CD4-positive, alpha-beta memory T cell (primary cell): Measurements from ENCODE around the gene HIRIP3. TPM values are rescaled to one million over a fixed set of nuclear protein-coding genes. Genes with fewer than 3 reads are reported as not detected.
"Not testable (repeated sequence)": the region's sequence is repeated elsewhere in the genome, so short reads cannot be mapped to it uniquely, and the experiment has no call there.

ENCODE experiments used
- CTCF ChIA-PET: fragments of 350-600 bp; sonication (Branson Sonifier 250); formaldehyde crosslinking; loops from one replicate; lab custom pipeline; 2021; ENCODE audit warnings: inconsistent platforms; ENCODE audit not compliant: partially characterized antibody; lab: Charles Lee
- POLR2A ChIA-PET: fragments of 350-600 bp; sonication (Branson Sonifier 250); formaldehyde crosslinking; loops from one replicate; lab custom pipeline; 2021; ENCODE audit not compliant: partially characterized antibody; lab: Charles Lee
- DNase-seq, 5 donors: peaks; one replicate each; pipeline versions ENCODE4 v3.0.0 to v3.0.0-alpha.2; 2020 to 2022; ENCODE audit warnings: mixed read lengths in 1 of 5
- H3K27ac ChIP-seq: one replicate; pipeline ENCODE4 v1.7.0; 2013; ENCODE audit warnings: low read depth, low read length
- H3K27me3 ChIP-seq: 2 replicates; pipeline ENCODE4 v1.7.0; 2013; ENCODE audit warnings: mild to moderate bottlenecking, low read length, moderate library complexity; ENCODE audit not compliant: insufficient read depth
- H3K36me3 ChIP-seq: 2 replicates; pipeline ENCODE4 v1.7.0; 2013; ENCODE audit warnings: mild to moderate bottlenecking, low read length, moderate library complexity; ENCODE audit not compliant: insufficient read depth
- H3K4me1 ChIP-seq: 2 replicates; pipeline ENCODE4 v1.7.0; 2013; ENCODE audit warnings: mild to moderate bottlenecking, low read length, moderate library complexity; ENCODE audit not compliant: insufficient read depth
- H3K4me3 ChIP-seq, 2 donors: one replicate each; pipeline ENCODE4 v1.7.0; 2013; ENCODE audit warnings: low read length in 2 of 2, mild to moderate bottlenecking in 1 of 2
- H3K9me3 ChIP-seq, 2 donors: one replicate each; pipeline ENCODE4 v1.7.0; 2013; ENCODE audit warnings: low read length in 2 of 2, control low read depth in 1 of 2; ENCODE audit not compliant: control insufficient read depth in 1 of 2
- H3K27ac Mint-ChIP-seq, 7 donors: one replicate each; pipeline ENCODE4 v1.8.0; 2020 to 2021; ENCODE audit warnings: mixed read lengths in 7 of 7, mild to moderate bottlenecking in 6 of 7, inconsistent platforms in 3 of 7, moderate library complexity in 3 of 7
- H3K27me3 Mint-ChIP-seq, 2 donors: one replicate each; pipeline ENCODE4 v1.8.0; 2020 to 2021; ENCODE audit warnings: mixed read lengths in 2 of 2
- H3K36me3 Mint-ChIP-seq, 2 donors: one replicate each; pipeline ENCODE4 v1.8.0; 2020 to 2021; ENCODE audit warnings: mixed read lengths in 2 of 2, inconsistent platforms in 1 of 2, mild to moderate bottlenecking in 1 of 2
- H3K4me1 Mint-ChIP-seq, 4 donors: one replicate each; pipeline ENCODE4 v1.8.0; 2020 to 2021; ENCODE audit warnings: mixed read lengths in 4 of 4, mild to moderate bottlenecking in 1 of 4
- H3K4me3 Mint-ChIP-seq, 8 donors: one replicate each; pipeline ENCODE4 v1.8.0; 2020 to 2021; ENCODE audit warnings: mixed read lengths in 8 of 8, mild to moderate bottlenecking in 7 of 8, moderate library complexity in 6 of 8, inconsistent platforms in 3 of 8
- H3K9me3 Mint-ChIP-seq, 8 donors: one replicate each; pipeline ENCODE4 v1.8.0; 2020 to 2021; ENCODE audit warnings: mixed read lengths in 8 of 8, mild to moderate bottlenecking in 5 of 8, inconsistent platforms in 3 of 8, moderate library complexity in 1 of 8
- intact Hi-C: fragments of 100-400 bp; cut with micrococcal nuclease; formaldehyde crosslinking; loops from one replicate; pipeline ENCODE4 v1.15.1; 2023
- polyA plus RNA-seq, 2 donors: library from polyadenylated mRNA; unstranded; fragments of 300-500 nt; fragmentation: Illumina TruSeq; gene quantifications; one replicate each; pipeline ENCODE4 v1.2.3, GENCODE V29; 2021
- total RNA-seq, 2 experiments: library from RNA; stranded (reverse); gene quantifications; one replicate each; pipeline ENCODE4 v1.2.3, GENCODE V29; 2021

Gene HIRIP3
- total and polyA plus RNA-seq, 4 experiments from 2014 or later, result 19.2 to 26.0 (median 20.5) TPM

GRCh38 chr16:29961127-29961478 lies 34.3 kb downstream of the HIRIP3 start:
- Mint-ChIP-seq H3K27ac (peak overlapping the region; percentile 90 to 96 (median 92)), H3K9me3 (no peaks in the 10 kb centered on the region), H3K27me3 (no peaks in the 10 kb centered on the region), H3K4me1 (peaks cover 10 to 30% (median 20%) of the 10 kb centered on the region in 4 donors), H3K4me3 (peak overlapping the region; percentile 86 to 92 (median 89)), H3K36me3 (peaks cover 2 to 9% of the 10 kb centered on the region in 2 donors)
- no peak for DNase-seq
- no peaks in the 10 kb centered on the region for H3K36me3 ChIP-seq
- H3K9me3 ChIP-seq, result no peaks in the 10 kb centered on the region
- peak overlapping the region; percentile 87 for H3K27ac ChIP-seq
- intact Hi-C loops, result loop anchor here (1.0 to 5.0 kb wide), 2 partner anchors 35 to 154 kb away; partner anchors contain the start of genes INO80E and MAZ
- H3K27me3 ChIP-seq, result no peaks in the 10 kb centered on the region
- H3K4me1 ChIP-seq, result peaks cover 19% of the 10 kb centered on the region
- ChIA-PET CTCF (interaction anchor here (0.8 to 3.0 kb wide), 8 partner anchors 12 to 262 kb away, joined by 3 to 29 read pairs (median 4); partner anchors contain the start of genes KCTD13, PAGR1, TAOK2 and TLCD3B), POLR2A (interaction anchor here (0.8 to 4.8 kb wide), 20 partner anchors 10 to 689 kb away, joined by 3 to 113 read pairs (median 5); partner anchors contain the start of genes ALDOA, CDIPT, HIRIP3 and INO80E)
- peak overlapping the region; percentile 75 to 89 for H3K4me3 ChIP-seq

GRCh38 chr16:29959821-29960220 lies 35.6 kb downstream of the HIRIP3 start:
- H3K27me3 Mint-ChIP-seq, DNase-seq, H3K36me3 ChIP-seq, H3K27ac ChIP-seq, CTCF ChIA-PET, H3K9me3 ChIP-seq, H3K4me3 ChIP-seq, H3K36me3 Mint-ChIP-seq, H3K9me3 Mint-ChIP-seq, H3K27me3 ChIP-seq: not testable (repeated sequence)
- Mint-ChIP-seq H3K4me1 (peaks cover 9 to 27% (median 19%) of the 10 kb centered on the region in 4 donors), H3K27ac (peak overlapping the region in 5 of 7 donors; percentile 38 to 88 (median 79)), H3K4me3 (peak overlapping the region in 3 of 8 donors; percentile 11 to 35 (median 32))
- H3K4me1 ChIP-seq, result peaks cover 19% of the 10 kb centered on the region
- POLR2A ChIA-PET, result interaction anchor here (0.7 to 4.8 kb wide), 3 partner anchors 15 to 116 kb away, joined by 3 to 113 read pairs (median 5); partner anchors contain the start of genes KCTD13 and TAOK2
- intact Hi-C loops, result loop anchor here (5.0 kb wide), 1 partner anchor 153 kb away; the partner anchor contains the start of gene MAZ

GRCh38 chr16:29959293-29959692 lies 36.1 kb downstream of the HIRIP3 start:
- DNase-seq, result peak in 2 of 5 donors; percentile 18 to 25
- Histone ChIP-seq H3K27ac (no peak overlapping the region), H3K27me3 (no peaks in the 10 kb centered on the region), H3K4me1 (peaks cover 19% of the 10 kb centered on the region), H3K4me3 (no peak overlapping the region), H3K36me3 (no peaks in the 10 kb centered on the region), H3K9me3 (no peaks in the 10 kb centered on the region)
- POLR2A ChIA-PET, result interaction anchor here (0.7 to 4.8 kb wide), 3 partner anchors 16 to 116 kb away, joined by 3 to 113 read pairs (median 5); partner anchors contain the start of genes KCTD13 and TAOK2
- peaks cover 9 to 25% (median 18%) of the 10 kb centered on the region in 4 donors for H3K4me1 Mint-ChIP-seq
- intact Hi-C loops, result no loop called here
- H3K36me3 Mint-ChIP-seq, result peaks cover 0 to 6% of the 10 kb centered on the region in 2 donors
- H3K9me3 Mint-ChIP-seq, result no peaks in the 10 kb centered on the region
- CTCF ChIA-PET, result no interaction called here
- H3K4me3 Mint-ChIP-seq, result peak overlapping the region in 5 of 8 donors; percentile 21 to 69 (median 54)
- H3K27me3 Mint-ChIP-seq, result no peaks in the 10 kb centered on the region
- peak overlapping the region in 5 of 7 donors; percentile 59 to 88 (median 82) for H3K27ac Mint-ChIP-seq

- Histone ChIP-seq H3K36me3 (no peaks in the 10 kb centered on the region), H3K4me3 (no peak overlapping the region), H3K9me3 (no peaks in the 10 kb centered on the region), H3K27ac (no peak overlapping the region), H3K4me1 (peaks cover 19% of the 10 kb centered on the region), H3K27me3 (no peaks in the 10 kb centered on the region)
- CTCF ChIA-PET, result interaction anchor here (0.6 kb wide), 1 partner anchor 92 kb away, joined by 4 read pairs; no protein-coding TSS in a partner anchor
- DNase-seq, result no peak
- POLR2A ChIA-PET, result interaction anchor here (1.4 to 4.8 kb wide), 2 partner anchors 16 to 33 kb away, joined by 5 to 113 read pairs; partner anchors contain the start of genes KCTD13 and TAOK2
- intact Hi-C loops, result no loop called here
- Mint-ChIP-seq H3K27ac (no peak overlapping the region), H3K27me3 (peaks cover 0 to 2% of the 10 kb centered on the region in 2 donors), H3K9me3 (no peaks in the 10 kb centered on the region), H3K36me3 (peaks cover 0 to 6% of the 10 kb centered on the region in 2 donors), H3K4me3 (peak overlapping the region in 1 of 8 donors; percentile 39), H3K4me1 (peaks cover 9 to 25% (median 18%) of the 10 kb centered on the region in 4 donors)
These were observed 36.7 kb downstream of the HIRIP3 start for GRCh38 chr16:29958756-29959155.

- ChIA-PET CTCF (no interaction called here), POLR2A (no interaction called here)
- H3K4me1 Mint-ChIP-seq, result no peaks in the 10 kb centered on the region
- Histone ChIP-seq H3K27ac (no peak overlapping the region), H3K4me3 (no peak overlapping the region), H3K4me1 (no peaks in the 10 kb centered on the region), H3K27me3 (no peaks in the 10 kb centered on the region), H3K36me3 (no peaks in the 10 kb centered on the region), H3K9me3 (no peaks in the 10 kb centered on the region)
- H3K9me3 Mint-ChIP-seq, result peaks cover 0 to 7% (median 2%) of the 10 kb centered on the region in 8 donors
- intact Hi-C loops, result no loop called here
- no peak overlapping the region for H3K4me3 Mint-ChIP-seq
- no peak overlapping the region for H3K27ac Mint-ChIP-seq
- H3K36me3 Mint-ChIP-seq, result no peaks in the 10 kb centered on the region
- DNase-seq, result no peak
- H3K27me3 Mint-ChIP-seq, result peaks cover 1 to 2% of the 10 kb centered on the region in 2 donors
These were observed 43.6 kb downstream of the HIRIP3 start for GRCh38 chr16:29951625-29952365.

GRCh38 chr16:29950806-29951461 lies 44.5 kb downstream of the HIRIP3 start:
- Histone ChIP-seq H3K36me3 (no peaks in the 10 kb centered on the region), H3K4me3 (no peak overlapping the region), H3K27ac (no peak overlapping the region), H3K27me3 (no peaks in the 10 kb centered on the region), H3K4me1 (no peaks in the 10 kb centered on the region), H3K9me3 (no peaks in the 10 kb centered on the region)
- Mint-ChIP-seq H3K4me1 (no peaks in the 10 kb centered on the region), H3K27me3 (peaks cover 1 to 2% of the 10 kb centered on the region in 2 donors), H3K27ac (no peak overlapping the region), H3K36me3 (no peaks in the 10 kb centered on the region), H3K9me3 (peaks cover 0 to 7% (median 2%) of the 10 kb centered on the region in 8 donors), H3K4me3 (no peak overlapping the region)
- DNase-seq, result no peak
- ChIA-PET POLR2A (interaction anchor here (1.1 kb wide), 1 partner anchor 11 kb away, joined by 5 read pairs; the partner anchor contains the start of gene TMEM219), CTCF (no interaction called here)
- intact Hi-C loops, result no loop called here
